Stomach smooth muscle (tissue), 2 donors: ENCODE results near the gene SPEG.

Source experiments
- H3K27ac ChIP-seq: one replicate; pipeline ENCODE4 v1.7.0; 2013; ENCODE audit warnings: mild to moderate bottlenecking, low read length, inconsistent platforms
- H3K27me3 ChIP-seq, 2 donors: one replicate each; pipeline ENCODE4 v1.7.0; 2013; ENCODE audit warnings: low read length in 2 of 2; ENCODE audit not compliant: insufficient read depth in 2 of 2, control insufficient read depth in 1 of 2
- H3K36me3 ChIP-seq, 2 donors: one replicate each; pipeline ENCODE4 v1.7.0; 2013; ENCODE audit warnings: low read length in 2 of 2; ENCODE audit not compliant: control insufficient read depth in 2 of 2, insufficient read depth in 2 of 2
- H3K4me1 ChIP-seq: one replicate; pipeline ENCODE4 v1.7.0; 2013; ENCODE audit warnings: low read length; ENCODE audit not compliant: control insufficient read depth, insufficient read depth
- H3K4me3 ChIP-seq, 2 donors: one replicate each; pipeline ENCODE4 v1.7.0; 2013; ENCODE audit warnings: low read length in 2 of 2
- H3K9ac ChIP-seq, 2 donors: one replicate each; pipeline ENCODE4 v1.7.0; 2013; ENCODE audit warnings: low read length in 2 of 2, mild to moderate bottlenecking in 1 of 2
- H3K9me3 ChIP-seq, 2 donors: one replicate each; pipeline ENCODE4 v1.7.0; 2013; ENCODE audit warnings: low read length in 2 of 2; ENCODE audit not compliant: control insufficient read depth in 2 of 2
- donor health status: healthy.
- donor health status: Pancreatic carcinoma.

Gene SPEG

GRCh38 chr2:219490186-219490585 lies 55.5 kb downstream of the SPEG start:
- Histone ChIP-seq H3K27me3 (peaks cover 0 to 4% of the 10 kb centered on the region in 2 donors), H3K4me3 (no peak overlapping the region), H3K27ac (no peak overlapping the region), H3K36me3 (peaks cover 30 to 39% of the 10 kb centered on the region in 2 donors), H3K4me1 (peaks cover 6% of the 10 kb centered on the region), H3K9ac (no peak overlapping the region), H3K9me3 (no peaks in the 10 kb centered on the region)

DNA sequence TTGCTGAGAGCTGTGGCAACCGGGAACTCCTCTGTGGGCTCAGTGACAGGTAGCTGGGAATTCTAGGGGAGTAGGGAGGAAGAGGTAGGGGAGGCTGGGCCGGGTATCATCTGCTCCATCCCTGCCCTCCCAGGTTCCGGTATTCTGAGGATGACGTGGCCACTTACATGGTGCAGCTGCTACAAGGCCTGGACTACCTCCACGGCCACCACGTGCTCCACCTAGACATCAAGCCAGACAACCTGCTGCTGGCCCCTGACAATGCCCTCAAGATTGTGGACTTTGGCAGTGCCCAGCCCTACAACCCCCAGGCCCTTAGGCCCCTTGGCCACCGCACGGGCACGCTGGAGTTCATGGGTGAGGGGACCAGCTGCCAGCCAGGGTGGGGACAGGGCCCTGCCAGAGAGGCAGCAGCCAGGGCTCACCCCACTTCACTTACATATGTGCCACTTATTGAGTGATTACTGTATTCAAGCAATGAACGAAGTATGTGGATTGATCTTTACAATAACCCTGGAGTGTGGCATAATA lies 56.0 kb downstream of the SPEG start:
- H3K9ac ChIP-seq, result no peak overlapping the region
- peaks cover 11% of the 10 kb centered on the region for H3K4me1 ChIP-seq
- no peak overlapping the region for H3K4me3 ChIP-seq
- peaks cover 0 to 2% of the 10 kb centered on the region in 2 donors for H3K27me3 ChIP-seq
- peaks cover 26 to 37% of the 10 kb centered on the region in 2 donors for H3K36me3 ChIP-seq
- H3K9me3 ChIP-seq, result no peaks in the 10 kb centered on the region
- peak overlapping the region; percentile 24 for H3K27ac ChIP-seq

DNA sequence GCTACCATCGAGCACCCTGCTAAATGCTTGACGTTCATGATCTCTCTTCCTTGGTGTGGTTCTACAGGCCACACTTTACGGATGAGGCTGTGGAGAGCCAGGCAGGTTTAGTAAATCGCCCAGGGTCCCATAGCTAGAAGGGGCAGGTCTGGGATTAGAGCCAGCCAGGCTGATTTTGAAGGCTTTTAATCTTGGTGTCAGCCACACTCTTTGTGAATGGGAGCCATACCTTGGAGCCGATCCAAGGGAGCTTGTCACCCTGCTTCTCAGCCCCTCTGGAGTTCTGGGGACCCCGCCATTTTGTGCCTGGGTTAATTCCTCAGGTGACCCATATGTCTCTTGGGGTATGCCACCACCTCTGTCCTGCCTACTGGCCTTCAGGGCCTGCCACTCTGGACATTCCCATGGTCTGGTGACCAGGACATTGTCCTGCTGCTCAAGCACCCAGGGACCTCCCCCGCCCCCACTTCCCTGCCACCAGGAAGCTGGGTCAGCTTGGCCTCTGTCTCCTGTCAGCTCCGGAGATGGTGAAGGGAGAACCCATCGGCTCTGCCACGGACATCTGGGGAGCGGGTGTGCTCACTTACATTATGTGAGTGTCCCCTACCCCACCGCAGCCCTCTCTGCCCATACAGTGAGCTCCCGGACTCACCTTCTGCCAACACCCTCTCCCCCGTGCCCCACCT lies 56.8 kb downstream of the SPEG start:
- Histone ChIP-seq H3K36me3 (peaks cover 25 to 33% of the 10 kb centered on the region in 2 donors), H3K27me3 (no peaks in the 10 kb centered on the region)

DNA sequence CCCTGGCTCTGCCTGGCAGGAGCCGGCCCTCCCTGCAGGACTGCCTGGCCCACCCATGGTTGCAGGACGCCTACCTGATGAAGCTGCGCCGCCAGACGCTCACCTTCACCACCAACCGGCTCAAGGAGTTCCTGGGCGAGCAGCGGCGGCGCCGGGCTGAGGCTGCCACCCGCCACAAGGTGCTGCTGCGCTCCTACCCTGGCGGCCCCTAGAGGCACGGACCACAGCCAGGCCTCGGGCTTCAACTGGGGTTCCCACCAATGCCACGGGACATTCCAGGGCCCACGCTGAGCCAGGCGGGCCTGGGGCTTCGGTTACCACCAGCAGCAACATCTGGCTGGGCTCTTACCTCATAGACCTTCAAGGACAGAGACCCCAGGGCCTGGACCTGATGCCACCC lies 57.9 kb downstream of the SPEG start:
- Histone ChIP-seq H3K27ac (peak overlapping the region; percentile 37), H3K27me3 (peaks cover 0 to 2% of the 10 kb centered on the region in 2 donors), H3K4me1 (peaks cover 27% of the 10 kb centered on the region), H3K36me3 (peaks cover 21 to 27% of the 10 kb centered on the region in 2 donors), H3K4me3 (no peak overlapping the region), H3K9me3 (no peaks in the 10 kb centered on the region), H3K9ac (no peak overlapping the region)

More for the DNA sequence above, 56.8 kb downstream of the SPEG start:
- H3K27ac ChIP-seq, result peak overlapping the region; percentile 24
- no peak overlapping the region for H3K4me3 ChIP-seq
- no peaks in the 10 kb centered on the region for H3K9me3 ChIP-seq
- no peak overlapping the region for H3K9ac ChIP-seq
- H3K4me1 ChIP-seq, result peaks cover 19% of the 10 kb centered on the region

DNA sequence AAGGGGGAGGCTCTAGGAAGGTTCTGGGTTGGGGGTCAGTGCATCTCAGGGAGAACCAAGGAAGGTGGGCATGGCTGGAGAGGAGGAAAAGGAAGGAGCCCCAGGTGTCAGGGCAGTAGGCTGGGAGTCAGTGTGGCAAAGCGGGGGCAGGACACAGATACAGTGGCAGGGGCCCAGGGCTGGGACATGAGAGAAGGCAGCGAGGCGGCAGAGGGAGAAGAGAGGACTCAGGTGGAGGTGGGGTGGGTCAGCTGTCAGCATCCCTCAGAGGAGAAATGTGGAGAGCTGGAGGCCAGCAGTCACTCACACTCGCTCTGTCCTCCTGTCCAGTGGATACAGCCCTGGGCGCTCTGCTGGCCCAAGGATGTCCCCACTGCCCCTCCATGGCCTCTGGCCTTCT lies 58.4 kb downstream of the SPEG start:
- Histone ChIP-seq H3K9me3 (no peaks in the 10 kb centered on the region), H3K4me1 (peaks cover 32% of the 10 kb centered on the region), H3K9ac (no peak overlapping the region), H3K27me3 (peaks cover 0 to 2% of the 10 kb centered on the region in 2 donors), H3K27ac (peak overlapping the region; percentile 37), H3K4me3 (no peak overlapping the region), H3K36me3 (peaks cover 17 to 22% of the 10 kb centered on the region in 2 donors)

DNA sequence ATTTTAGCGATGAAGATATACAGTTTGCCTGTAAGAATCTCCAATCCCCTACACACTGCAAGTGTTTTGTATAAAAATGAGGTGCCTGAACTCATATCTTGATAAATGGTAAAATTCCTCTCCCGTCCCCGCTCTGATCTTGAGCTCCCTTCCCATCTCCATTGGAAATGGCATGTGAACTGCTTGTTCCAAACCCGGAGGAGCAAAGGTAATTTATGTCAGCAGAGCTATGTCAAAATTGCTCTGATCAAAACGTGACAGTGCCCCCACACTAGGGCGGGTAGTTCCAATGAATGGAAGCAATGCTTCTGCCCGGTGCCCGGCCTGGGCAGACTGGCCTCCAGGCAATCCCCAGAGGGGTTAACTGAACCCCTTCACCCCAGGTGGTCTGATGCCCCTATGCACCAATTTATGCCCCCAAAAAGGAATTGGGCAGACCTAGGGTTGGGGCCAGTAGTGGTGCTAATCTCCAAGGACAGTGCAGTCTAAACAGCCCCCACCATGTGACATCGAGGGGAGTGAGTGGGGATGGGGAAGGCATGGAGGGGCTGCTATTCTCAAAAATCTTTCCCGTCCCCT lies 60.4 kb downstream of the SPEG start:
- H3K27me3 ChIP-seq, result peaks cover 0 to 2% of the 10 kb centered on the region in 2 donors
- H3K9ac ChIP-seq, result peak overlapping the region in 1 of 2 donors; percentile 29
- peaks cover 5 to 13% of the 10 kb centered on the region in 2 donors for H3K36me3 ChIP-seq
- no peak overlapping the region for H3K4me3 ChIP-seq
- peak overlapping the region; percentile 98 for H3K27ac ChIP-seq
- no peaks in the 10 kb centered on the region for H3K9me3 ChIP-seq
- H3K4me1 ChIP-seq, result peaks cover 50% of the 10 kb centered on the region

GRCh38 chr2:219495531-219496122 lies 61.0 kb downstream of the SPEG start:
- no peaks in the 10 kb centered on the region for H3K9me3 ChIP-seq
- peaks cover 4 to 11% of the 10 kb centered on the region in 2 donors for H3K36me3 ChIP-seq
- H3K27me3 ChIP-seq, result peaks cover 0 to 2% of the 10 kb centered on the region in 2 donors
- peak overlapping the region; percentile 60 to 96 for H3K9ac ChIP-seq
- no peak overlapping the region for H3K4me3 ChIP-seq
- H3K27ac ChIP-seq, result peak overlapping the region; percentile 98
- peaks cover 50% of the 10 kb centered on the region for H3K4me1 ChIP-seq

- Histone ChIP-seq H3K9me3 (no peaks in the 10 kb centered on the region), H3K4me3 (peak overlapping the region in 1 of 2 donors; percentile 86), H3K27me3 (peaks cover 0 to 2% of the 10 kb centered on the region in 2 donors), H3K4me1 (peaks cover 50% of the 10 kb centered on the region), H3K9ac (peak overlapping the region; percentile 93 to 96), H3K27ac (peak overlapping the region; percentile 98), H3K36me3 (peaks cover 0 to 7% of the 10 kb centered on the region in 2 donors)
These were observed 61.7 kb downstream of the SPEG start for GRCh38 chr2:219496247-219496824.

GRCh38 chr2:219496825-219497494 lies 62.3 kb downstream of the SPEG start:
- Histone ChIP-seq H3K9me3 (no peaks in the 10 kb centered on the region), H3K27me3 (peaks cover 0 to 2% of the 10 kb centered on the region in 2 donors), H3K27ac (peak overlapping the region; percentile 98), H3K4me3 (peak overlapping the region; percentile 42 to 86), H3K4me1 (peaks cover 50% of the 10 kb centered on the region), H3K36me3 (peaks cover 0 to 5% of the 10 kb centered on the region in 2 donors), H3K9ac (peak overlapping the region; percentile 93 to 96)
